ENCODE data around the gene DAPK2.

Gene DAPK2

GRCh38 chr15:63996794-63997357, 49.4 kb downstream of the DAPK2 start:
- TF ChIP-seq EZH2 (IDR thresholded peaks at IDR 0.05; ENCODE audit: borderline replicate concordance, low read depth, low read length, severe bottlenecking): no peak
- no peak for TF ChIP-seq CTCF (IDR thresholded peaks at IDR 0.05; ENCODE audit: borderline replicate concordance, extremely low read depth, low read length, poor library complexity, severe bottlenecking)
- H3K4me1 ChIP-seq (ENCODE audit: insufficient read depth, low read length): no peaks in the 10 kb centered on the region
- ATAC-seq (ENCODE audit: insufficient read depth, low read depth) (no peak), DNase-seq (no peak)
- no peak overlapping the region for H2AFZ ChIP-seq (ENCODE audit: low read depth, low read length)
- no peak overlapping the region for H3K27ac ChIP-seq (ENCODE audit: low read length)
- no peaks in the 10 kb centered on the region for H3K9me3 ChIP-seq (ENCODE audit: insufficient read depth, low read length, severe bottlenecking)
- no peak overlapping the region for H3K4me3 ChIP-seq (ENCODE audit: low read depth in 1 of 2, low read length in 2 of 2)
- no peaks in the 10 kb centered on the region for H3K79me2 ChIP-seq (ENCODE audit: insufficient read depth, low read length)
- no peaks in the 10 kb centered on the region for H3K27me3 ChIP-seq (ENCODE audit: insufficient read depth, low read length, poor library complexity)
- no peaks in the 10 kb centered on the region for H4K20me1 ChIP-seq (ENCODE audit: insufficient read depth, low read length)
- no peak overlapping the region for H3K9ac ChIP-seq (ENCODE audit: low read depth, low read length)
- H3K4me2 ChIP-seq (ENCODE audit: insufficient read depth, low read length): no peak overlapping the region
- H3K36me3 ChIP-seq (ENCODE audit: insufficient read depth, low read length): no peaks in the 10 kb centered on the region

- no peak overlapping the region for H2AFZ ChIP-seq (ENCODE audit: low read depth, low read length)
- no peak overlapping the region for H3K4me3 ChIP-seq (ENCODE audit: low read depth in 1 of 2, low read length in 2 of 2)
- DNase-seq: no peak
- no peaks in the 10 kb centered on the region for H3K79me2 ChIP-seq (ENCODE audit: insufficient read depth, low read length)
- TF ChIP-seq EZH2 (IDR thresholded peaks at IDR 0.05; ENCODE audit: borderline replicate concordance, low read depth, low read length, severe bottlenecking) (no peak), CTCF (IDR thresholded peaks at IDR 0.05; ENCODE audit: borderline replicate concordance, extremely low read depth, low read length, poor library complexity, severe bottlenecking) (no peak)
- H3K9me3 ChIP-seq (ENCODE audit: insufficient read depth, low read length, severe bottlenecking): no peaks in the 10 kb centered on the region
- H3K4me2 ChIP-seq (ENCODE audit: insufficient read depth, low read length): no peak overlapping the region
- H4K20me1 ChIP-seq (ENCODE audit: insufficient read depth, low read length): no peaks in the 10 kb centered on the region
- H3K27ac ChIP-seq (ENCODE audit: low read length): no peak overlapping the region
- H3K4me1 ChIP-seq (ENCODE audit: insufficient read depth, low read length): no peaks in the 10 kb centered on the region
- H3K9ac ChIP-seq (ENCODE audit: low read depth, low read length): no peak overlapping the region
- no peaks in the 10 kb centered on the region for H3K36me3 ChIP-seq (ENCODE audit: insufficient read depth, low read length)
- H3K27me3 ChIP-seq (ENCODE audit: insufficient read depth, low read length, poor library complexity): no peaks in the 10 kb centered on the region
- ATAC-seq (ENCODE audit: insufficient read depth, low read depth): no peak
Observed at GRCh38 chr15:63995789-63996188, 50.5 kb downstream of the DAPK2 start.

GRCh38 chr15:63994073-63994600, 52.1 kb downstream of the DAPK2 start:
- Histone ChIP-seq H3K9ac (ENCODE audit: low read depth, low read length) (no peak overlapping the region), H3K27ac (ENCODE audit: low read length) (no peak overlapping the region), H4K20me1 (ENCODE audit: insufficient read depth, low read length) (no peaks in the 10 kb centered on the region), H3K4me1 (ENCODE audit: insufficient read depth, low read length) (no peaks in the 10 kb centered on the region), H3K36me3 (ENCODE audit: insufficient read depth, low read length) (no peaks in the 10 kb centered on the region), H3K4me2 (ENCODE audit: insufficient read depth, low read length) (no peak overlapping the region), H3K79me2 (ENCODE audit: insufficient read depth, low read length) (no peaks in the 10 kb centered on the region), H2AFZ (ENCODE audit: low read depth, low read length) (no peak overlapping the region), H3K9me3 (ENCODE audit: insufficient read depth, low read length, severe bottlenecking) (no peaks in the 10 kb centered on the region), H3K27me3 (ENCODE audit: insufficient read depth, low read length, poor library complexity) (no peaks in the 10 kb centered on the region), H3K4me3 (ENCODE audit: low read depth in 1 of 2, low read length in 2 of 2) (no peak overlapping the region)
- no peak for TF ChIP-seq EZH2 (IDR thresholded peaks at IDR 0.05; ENCODE audit: borderline replicate concordance, low read depth, low read length, severe bottlenecking)
- no peak for TF ChIP-seq CTCF (IDR thresholded peaks at IDR 0.05; ENCODE audit: borderline replicate concordance, extremely low read depth, low read length, poor library complexity, severe bottlenecking)
- ATAC-seq (ENCODE audit: insufficient read depth, low read depth): no peak
- no peak for DNase-seq
